NCI-H1930 (cell line): ENCODE measurements around the gene SGK2.
A peak's percentile ranks its signal among the peaks of the same experiment; 100 is the strongest.

Experiments used
- DNase-seq, 2 experiments: peaks; one replicate each; lab custom pipeline; 2025; lab: John Stamatoyannopoulos, UW

SGK2 gene

DNA sequence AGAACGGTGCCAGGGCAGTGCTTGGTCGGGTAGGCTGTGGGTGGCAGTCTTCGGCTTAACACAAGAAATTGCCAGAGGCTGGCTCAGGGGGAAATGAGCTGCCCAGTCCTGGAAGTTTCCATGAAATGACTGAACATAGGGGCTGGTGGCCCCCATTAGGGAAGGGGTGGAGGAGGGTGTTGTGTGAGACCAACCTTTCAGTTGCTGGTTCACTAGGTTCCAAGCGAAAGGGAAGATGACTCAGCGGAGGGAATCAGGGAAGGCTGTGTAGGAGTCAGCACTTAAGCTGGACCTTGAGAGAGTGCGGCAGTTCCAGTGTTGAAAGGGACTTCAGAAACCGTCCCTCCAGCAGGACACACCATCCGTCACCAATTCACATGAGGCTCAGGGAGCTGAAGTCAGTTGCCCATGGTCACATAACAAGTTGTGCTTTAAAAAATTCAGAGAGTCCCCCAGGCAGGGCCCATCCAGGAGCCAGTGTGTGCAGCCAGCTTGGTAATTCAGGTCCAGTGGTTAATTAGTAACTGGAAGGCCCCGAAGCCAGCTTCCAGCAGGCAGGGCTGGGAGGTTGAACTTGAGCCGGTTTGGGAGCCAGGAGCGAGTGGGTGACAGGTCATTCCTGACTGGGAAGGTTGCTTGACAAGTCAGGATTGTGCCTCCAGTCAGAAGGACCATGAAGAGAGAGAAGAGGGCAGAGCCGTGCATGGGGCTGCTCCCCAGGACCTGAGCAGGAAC lies at the start of gene SGK2:
Gene SGK2, plus strand, starts transcription at position 616 of the 735 bp plus-strand sequence. CDS start 7,469 bp downstream, outside the sequence.
- DNase-seq: no peak

DNA sequence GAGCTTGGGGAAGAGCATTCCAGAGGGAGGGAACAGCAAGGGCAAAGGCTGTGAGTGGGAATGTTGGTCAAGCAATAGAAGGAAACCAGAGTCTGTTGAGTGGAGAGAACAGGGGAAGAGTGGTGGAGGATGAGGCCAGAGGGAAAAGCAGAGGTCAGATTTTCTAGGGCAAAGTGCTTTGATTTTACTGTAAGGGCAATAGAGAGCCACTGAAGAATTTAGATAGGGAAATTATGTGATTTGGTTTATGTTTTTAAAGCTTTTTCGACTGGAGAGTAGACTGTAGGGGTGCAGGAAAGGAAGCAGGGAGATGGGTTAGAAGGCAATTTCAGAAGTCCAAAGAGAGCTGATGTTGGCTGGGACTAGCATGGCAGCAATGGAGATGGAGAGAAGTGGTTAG lies 46.9 kb upstream of the SGK2 start:
- DNase-seq: no peak

DNA sequence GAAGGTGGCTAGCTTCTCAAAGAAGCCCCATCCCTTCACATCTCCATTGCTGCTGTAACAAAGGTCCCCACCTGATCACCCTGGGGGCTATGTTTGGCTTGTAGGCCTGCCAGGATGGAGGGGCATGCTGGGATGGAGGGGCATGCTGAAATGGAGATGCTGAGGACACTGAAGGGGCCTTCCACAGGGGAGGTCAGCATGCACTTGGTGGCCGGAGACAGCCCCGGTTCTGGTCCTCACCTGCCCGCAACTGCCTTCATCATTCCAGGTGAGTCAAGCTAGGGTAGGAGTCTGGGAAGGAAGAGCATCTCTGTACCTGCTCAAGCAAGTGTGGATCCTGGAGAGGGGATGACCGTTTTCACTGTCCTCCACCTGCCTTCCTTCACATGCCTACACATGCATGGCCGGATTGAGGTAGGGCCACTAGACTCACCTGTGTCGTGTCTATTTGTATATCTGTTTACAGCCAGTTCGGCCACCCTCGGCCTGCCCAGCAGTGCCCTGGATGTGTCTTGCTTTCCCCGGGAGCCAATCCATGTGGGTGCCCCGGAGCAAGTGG lies 45.4 kb upstream of the SGK2 start:
- no peak for DNase-seq

- DNase-seq: peak; percentile 97 to 98
Measured at GRCh38 chr20:43513931-43514647, 44.7 kb upstream of the SGK2 start.

DNA sequence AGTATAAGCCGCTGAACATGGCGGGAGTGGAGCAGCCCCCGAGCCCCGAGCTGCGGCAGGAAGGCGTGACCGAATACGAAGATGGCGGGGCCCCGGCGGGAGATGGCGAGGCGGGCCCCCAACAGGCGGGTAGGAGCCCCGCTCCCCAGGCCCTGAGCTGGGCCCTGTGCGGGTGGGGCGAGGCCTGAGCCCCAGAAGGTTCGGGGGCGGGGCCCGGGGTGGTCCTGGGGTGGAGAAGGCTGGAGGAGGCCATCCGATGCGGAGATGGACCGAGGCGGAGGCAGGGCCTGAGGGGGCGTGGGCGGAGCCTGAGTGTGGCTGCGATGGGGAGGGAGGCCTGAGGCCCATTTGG lies 44.2 kb upstream of the SGK2 start:
- DNase-seq: no peak

DNA sequence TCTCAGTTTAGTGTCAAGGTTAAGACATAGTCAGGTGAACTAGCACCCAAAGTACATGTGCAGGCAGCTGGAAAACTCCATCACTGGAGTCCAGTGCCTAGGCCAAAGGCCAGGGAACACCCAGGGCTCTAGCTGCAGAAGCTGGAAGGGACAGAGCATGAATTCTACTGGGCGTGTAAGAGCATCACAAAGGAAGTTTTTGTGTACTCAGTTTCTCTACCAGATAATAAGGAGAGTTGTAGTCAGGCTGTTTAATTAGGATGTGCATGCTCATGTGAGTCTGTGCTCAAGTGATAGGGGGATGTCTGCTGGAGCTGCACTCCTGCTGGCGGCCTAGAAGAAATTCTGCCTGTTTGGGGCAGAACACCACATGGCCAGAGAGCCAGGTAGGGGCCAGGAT lies 43.2 kb upstream of the SGK2 start:
- no peak for DNase-seq

DNA sequence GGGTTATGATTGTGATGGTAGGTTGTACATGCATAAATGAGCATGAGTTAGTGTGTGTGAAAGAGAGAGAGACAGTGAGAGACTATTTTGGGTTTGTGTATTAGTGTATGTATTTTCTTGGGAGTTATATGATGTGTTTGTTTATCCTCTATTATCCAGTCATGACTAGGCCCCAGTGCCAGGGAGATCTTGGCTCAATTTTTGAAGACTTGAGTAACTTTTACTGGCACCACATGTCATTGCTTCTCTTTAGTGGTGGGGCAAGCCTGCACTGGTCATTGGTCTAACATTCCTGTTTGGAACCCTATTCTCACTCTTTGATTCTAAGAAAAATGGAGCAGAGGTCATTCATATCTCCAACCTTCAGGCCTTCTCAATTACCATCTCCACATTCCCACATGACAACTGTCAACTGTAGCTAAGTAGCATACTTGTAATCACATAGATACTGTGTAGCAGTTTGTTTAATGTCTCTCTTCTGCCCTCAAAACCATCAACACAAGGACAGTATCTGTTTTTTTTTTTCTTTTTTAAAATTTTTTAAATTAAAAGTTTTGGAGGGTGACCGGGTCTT lies 42.5 kb upstream of the SGK2 start:
- DNase-seq: no peak

GRCh38 chr20:43520074-43520630 lies 38.7 kb upstream of the SGK2 start:
- DNase-seq: no peak

- no peak for DNase-seq
Measured at GRCh38 chr20:43525021-43525420, 33.8 kb upstream of the SGK2 start.

DNA sequence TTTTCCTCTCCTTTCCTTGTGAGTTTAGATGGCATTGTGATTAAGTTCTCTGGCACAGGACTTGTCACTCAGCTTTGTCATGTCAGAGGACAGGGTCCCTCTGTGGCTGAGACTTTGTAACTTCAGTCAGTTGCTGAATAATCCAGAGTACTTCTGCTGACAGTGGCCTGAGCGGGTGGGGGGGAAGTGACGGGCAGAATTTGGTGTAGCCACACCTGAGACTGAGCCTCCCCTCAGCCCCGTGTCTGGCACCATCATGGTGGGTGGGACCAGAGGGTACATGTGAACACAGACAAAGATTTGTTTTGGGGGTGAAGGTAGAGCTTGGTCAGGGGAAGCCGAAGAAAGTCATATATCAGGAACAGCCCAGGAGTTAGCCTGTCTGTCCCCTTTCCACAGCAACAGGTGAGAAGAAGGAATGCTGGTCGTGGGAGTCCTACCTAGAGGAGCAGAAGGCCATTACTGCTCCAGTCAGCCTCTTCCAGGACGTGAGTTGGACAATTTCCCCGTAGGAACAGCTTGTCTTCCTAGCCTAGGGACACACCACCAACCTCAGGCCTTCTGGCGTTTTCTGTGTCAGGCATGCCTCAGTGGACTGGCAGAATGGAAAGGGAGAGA lies 30.5 kb upstream of the SGK2 start:
- no peak for DNase-seq

DNA sequence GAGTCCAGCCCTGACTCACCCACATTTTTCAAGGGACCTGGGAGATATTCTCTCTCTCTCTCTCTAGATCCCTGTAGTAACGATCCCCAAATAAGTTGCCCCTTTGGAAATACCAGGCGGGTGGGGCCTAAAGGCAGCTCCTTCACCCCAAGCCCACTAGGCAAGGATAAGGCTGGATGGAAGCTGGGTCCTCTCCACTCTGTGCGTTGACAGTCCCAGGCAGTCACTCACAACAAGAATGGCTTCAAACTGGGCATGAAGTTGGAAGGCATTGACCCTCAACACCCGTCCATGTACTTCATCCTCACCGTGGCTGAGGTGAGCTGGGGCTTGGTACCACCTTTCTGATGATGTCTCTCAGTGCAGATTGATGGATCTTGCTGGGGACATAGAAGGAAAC lies 29.8 kb upstream of the SGK2 start:
- DNase-seq: no peak

- DNase-seq: no peak
Measured at GRCh38 chr20:43529457-43530153, 29.2 kb upstream of the SGK2 start.

GRCh38 chr20:43530321-43531090 lies 28.3 kb upstream of the SGK2 start:
- DNase-seq: no peak

DNA sequence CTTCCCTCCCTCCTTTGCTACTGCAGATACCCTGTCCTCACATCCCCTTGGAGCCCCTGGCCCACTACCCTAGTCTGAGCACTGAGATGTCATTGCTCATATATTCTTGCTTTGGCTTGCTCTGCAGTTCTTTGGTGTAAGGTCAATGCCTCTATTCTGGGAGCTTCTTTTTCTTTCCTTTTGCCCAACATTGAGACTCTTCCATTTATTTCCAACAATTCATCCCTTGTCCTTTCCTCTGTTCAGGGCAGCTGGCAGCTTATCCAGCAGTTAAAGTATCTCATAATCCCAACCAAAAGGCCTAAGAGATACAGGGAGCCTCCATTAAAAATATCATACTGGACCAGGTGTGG lies 27.8 kb upstream of the SGK2 start:
- no peak for DNase-seq

DNA sequence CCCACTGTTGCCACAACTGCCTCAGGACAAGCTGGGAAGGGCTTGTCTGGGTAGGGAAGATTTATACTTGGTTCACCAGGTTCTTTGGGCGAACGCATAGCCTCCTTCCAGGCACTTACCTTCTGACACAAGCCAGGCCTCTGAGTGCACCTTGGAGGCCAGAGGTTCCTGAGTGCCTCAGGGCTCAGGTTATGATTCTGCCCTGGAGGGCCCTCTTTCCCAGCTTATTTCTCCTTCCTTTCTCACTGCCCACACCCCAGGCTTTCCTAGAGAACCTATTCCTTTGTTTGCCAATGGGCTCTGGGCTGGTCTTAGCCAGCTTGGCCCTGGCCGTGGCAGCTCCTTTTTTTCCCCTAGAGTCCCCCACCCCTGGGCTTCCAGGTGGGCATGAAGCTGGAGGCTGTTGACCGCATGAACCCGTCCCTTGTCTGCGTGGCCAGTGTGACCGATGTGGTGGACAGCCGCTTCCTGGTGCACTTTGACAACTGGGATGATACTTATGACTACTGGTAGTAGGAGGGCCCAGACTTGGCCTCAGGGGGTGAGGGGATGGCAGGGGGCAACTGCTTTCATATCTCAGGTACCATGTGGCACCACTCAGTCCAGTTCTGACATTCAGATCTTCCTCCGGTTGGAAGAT lies 26.3 kb upstream of the SGK2 start:
- DNase-seq: no peak

- DNase-seq: no peak
Measured at GRCh38 chr20:43533060-43533459, 25.8 kb upstream of the SGK2 start.

DNA sequence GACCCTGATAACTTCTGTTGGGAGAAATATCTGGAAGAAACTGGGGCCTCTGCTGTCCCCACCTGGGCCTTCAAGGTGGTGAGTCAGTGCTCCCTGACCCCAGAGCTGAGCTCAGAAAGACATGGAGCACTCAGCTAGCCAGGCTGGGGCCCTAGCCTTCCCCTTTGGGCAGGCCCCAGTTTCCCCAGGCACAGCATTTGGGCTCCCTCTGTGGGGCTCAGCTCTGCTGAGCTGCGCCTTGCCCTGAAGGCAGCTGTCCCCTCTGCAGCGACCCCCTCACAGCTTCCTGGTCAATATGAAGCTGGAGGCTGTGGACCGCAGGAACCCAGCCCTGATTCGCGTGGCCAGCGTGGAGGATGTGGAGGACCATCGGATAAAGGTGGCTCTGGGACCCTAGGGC lies 24.8 kb upstream of the SGK2 start:
- DNase-seq: no peak

DNA sequence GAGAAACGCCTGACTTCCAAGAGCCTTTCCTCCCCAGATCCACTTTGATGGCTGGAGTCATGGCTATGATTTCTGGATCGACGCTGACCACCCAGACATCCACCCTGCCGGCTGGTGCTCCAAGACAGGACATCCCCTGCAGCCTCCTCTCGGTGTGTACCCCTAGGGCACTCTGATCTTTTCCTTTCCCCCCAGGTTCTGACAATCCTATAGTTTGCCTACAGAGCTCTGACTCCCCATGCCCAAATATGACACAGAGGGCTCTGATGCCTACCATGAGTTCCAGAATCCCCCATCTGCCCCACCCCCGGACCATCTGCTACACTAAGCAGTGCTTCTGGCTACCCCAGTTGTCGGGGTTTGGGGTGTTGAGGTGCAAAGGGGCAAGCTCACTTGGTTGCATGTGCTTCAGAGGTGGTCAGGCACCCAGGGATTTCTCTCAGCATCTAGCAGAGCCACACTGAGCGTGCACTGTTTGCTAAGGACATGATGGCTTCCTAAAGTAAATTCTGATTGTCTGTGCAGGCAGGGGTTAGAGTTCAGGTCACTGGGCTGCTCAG lies 24.0 kb upstream of the SGK2 start:
- DNase-seq: no peak

- no peak for DNase-seq
Measured at GRCh38 chr20:43535370-43536004, 23.3 kb upstream of the SGK2 start.
